ENCODE results near the gene AKT3.

GRCh38 chr1:243469497-243469896, 380.5 kb downstream of the AKT3 start:
- TF ChIP-seq CTCF (optimal IDR thresholded peaks at IDR 0.05 in 1 of 3, IDR thresholded peaks at IDR 0.05 in 1 of 3, conservative IDR thresholded peaks at IDR 0.05 in 1 of 3; ENCODE audit: extremely low read depth in 1 of 3, insufficient read depth in 2 of 3, low read length in 3 of 3) (no peak), EZH2 (IDR thresholded peaks at IDR 0.05; ENCODE audit: low read length) (no peak)
